Neutrophil (primary cell): ENCODE data around the gene LMF1.

ENCODE experiments used
- H3K27ac ChIP-seq: fragments of 200-600 bp; sonication (generic); 2 replicates; pipeline ENCODE4 v1.5.1; 2016; ENCODE audit warnings: mild to moderate bottlenecking, moderate library complexity
- H3K27me3 ChIP-seq: fragments of 200-600 bp; sonication (generic); 2 replicates; pipeline ENCODE4 v1.6.0; 2016; ENCODE audit warnings: mild to moderate bottlenecking
- H3K36me3 ChIP-seq: fragments of 200-600 bp; sonication (generic); 2 replicates; pipeline ENCODE4 v1.5.1; 2017
- H3K4me1 ChIP-seq, 2 experiments: fragments of 200-600 bp in 1 of 2; sonication (generic) in 1 of 2; 1 replicate in 1 of 2; 2 replicates in 1 of 2; pipeline versions ENCODE4 v1.5.1 to v1.6.1; 2013 to 2016; ENCODE audit warnings: low read depth in 1 of 2, low read length in 1 of 2, mild to moderate bottlenecking in 1 of 2, moderate library complexity in 1 of 2; ENCODE audit not compliant: control insufficient read depth in 1 of 2, insufficient read depth in 1 of 2
- H3K4me3 ChIP-seq, 2 experiments: fragments of 200-600 bp in 1 of 2; sonication (generic) in 1 of 2; 1 replicate in 1 of 2; 2 replicates in 1 of 2; pipeline ENCODE4 v1.5.1; 2013 to 2016; ENCODE audit warnings: low read depth in 1 of 2, low read length in 1 of 2, mild to moderate bottlenecking in 1 of 2, moderate library complexity in 1 of 2
- H3K9me3 ChIP-seq: fragments of 200-600 bp; sonication (generic); 2 replicates; pipeline ENCODE4 v1.5.1; 2016
- TF ChIP-seq, protein P1 (sequence below): fragments of 200-600 bp; sonication (generic); IDR thresholded peaks from 2 replicates; pipeline ENCODE4 v1.5.1; 2016; ENCODE audit warnings: antibody characterized with exemption

Gene LMF1

DNA sequence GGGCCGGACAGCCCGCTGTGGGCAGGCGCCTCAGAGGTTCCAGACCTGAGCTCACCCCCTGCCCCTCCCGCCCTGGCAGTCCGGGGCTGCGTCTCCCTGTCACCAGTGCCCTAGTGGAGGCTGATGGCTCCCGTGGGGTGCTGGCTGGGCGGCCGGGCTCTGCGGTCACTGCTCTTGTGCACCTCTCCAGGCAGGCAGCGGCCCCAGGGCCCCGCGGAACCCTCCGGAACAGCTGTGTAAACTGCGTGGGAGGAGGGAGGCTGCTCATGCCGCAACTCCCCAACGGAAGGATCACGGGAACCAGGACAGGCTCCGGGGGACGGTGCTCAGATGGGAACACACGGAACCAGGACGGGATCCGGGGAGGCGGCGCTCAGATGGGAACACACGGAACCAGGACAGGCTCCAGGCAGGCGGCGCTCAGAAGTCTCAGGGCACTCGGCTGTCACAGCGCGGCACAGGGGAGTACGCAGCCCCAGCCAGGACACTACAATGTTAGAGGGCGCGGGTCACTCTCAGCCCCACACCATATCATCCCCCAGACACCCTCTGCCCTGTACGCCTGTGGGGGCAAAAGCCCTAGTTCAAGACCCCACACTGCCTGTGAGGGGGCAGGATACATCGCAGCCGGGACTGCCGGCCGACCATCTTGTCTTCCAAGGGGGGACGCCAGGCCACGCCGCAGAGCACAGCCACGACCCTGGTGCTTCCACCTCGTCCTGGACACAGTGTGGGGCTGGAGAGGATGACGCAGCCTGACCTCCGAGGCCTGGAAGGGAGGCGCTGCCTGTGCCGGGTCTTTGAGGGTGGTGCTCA lies 96.2 kb downstream of the LMF1 start:
- Histone ChIP-seq H3K4me3 (no peak overlapping the region), H3K27ac (no peak overlapping the region), H3K36me3 (peaks cover 11% of the 10 kb centered on the region), H3K4me1 (no peaks in the 10 kb centered on the region), H3K9me3 (no peaks in the 10 kb centered on the region), H3K27me3 (no peaks in the 10 kb centered on the region)
- TF ChIP-seq, protein P1, sequence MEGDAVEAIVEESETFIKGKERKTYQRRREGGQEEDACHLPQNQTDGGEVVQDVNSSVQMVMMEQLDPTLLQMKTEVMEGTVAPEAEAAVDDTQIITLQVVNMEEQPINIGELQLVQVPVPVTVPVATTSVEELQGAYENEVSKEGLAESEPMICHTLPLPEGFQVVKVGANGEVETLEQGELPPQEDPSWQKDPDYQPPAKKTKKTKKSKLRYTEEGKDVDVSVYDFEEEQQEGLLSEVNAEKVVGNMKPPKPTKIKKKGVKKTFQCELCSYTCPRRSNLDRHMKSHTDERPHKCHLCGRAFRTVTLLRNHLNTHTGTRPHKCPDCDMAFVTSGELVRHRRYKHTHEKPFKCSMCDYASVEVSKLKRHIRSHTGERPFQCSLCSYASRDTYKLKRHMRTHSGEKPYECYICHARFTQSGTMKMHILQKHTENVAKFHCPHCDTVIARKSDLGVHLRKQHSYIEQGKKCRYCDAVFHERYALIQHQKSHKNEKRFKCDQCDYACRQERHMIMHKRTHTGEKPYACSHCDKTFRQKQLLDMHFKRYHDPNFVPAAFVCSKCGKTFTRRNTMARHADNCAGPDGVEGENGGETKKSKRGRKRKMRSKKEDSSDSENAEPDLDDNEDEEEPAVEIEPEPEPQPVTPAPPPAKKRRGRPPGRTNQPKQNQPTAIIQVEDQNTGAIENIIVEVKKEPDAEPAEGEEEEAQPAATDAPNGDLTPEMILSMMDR = no peak

DNA sequence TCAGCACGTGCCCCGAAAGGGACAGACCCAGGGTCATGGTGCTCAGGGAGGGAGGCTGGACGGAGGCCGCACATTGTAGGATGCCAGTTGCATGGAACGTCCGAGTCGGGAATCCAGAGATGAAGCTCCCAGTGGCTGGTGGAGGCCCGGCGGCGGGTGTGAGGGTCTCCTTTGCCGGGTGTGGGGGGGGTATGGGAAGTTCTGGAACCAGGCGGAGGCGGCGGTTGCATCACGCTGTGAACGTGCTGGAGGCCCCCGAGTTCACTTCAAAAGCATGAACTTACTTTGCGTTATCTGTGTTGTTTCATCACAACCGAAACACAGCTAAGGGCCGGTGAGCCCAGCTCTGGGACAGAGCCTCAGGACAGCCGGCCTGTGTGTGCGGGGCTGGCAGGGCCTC lies 96.9 kb downstream of the LMF1 start:
- H3K4me1 ChIP-seq = no peaks in the 10 kb centered on the region

GRCh38 chr16:873243-873661 lies 97.5 kb downstream of the LMF1 start:
- Histone ChIP-seq H3K9me3 (no peaks in the 10 kb centered on the region), H3K4me1 (no peaks in the 10 kb centered on the region), H3K4me3 (no peak overlapping the region), H3K27me3 (no peaks in the 10 kb centered on the region), H3K27ac (no peak overlapping the region), H3K36me3 (peaks cover 11% of the 10 kb centered on the region)
- TF ChIP-seq, protein P1 = no peak

More for the DNA sequence above, 96.9 kb downstream of the LMF1 start:
- TF ChIP-seq, protein P1 = no peak
- H3K36me3 ChIP-seq = peaks cover 11% of the 10 kb centered on the region
- no peak overlapping the region for H3K4me3 ChIP-seq
- no peak overlapping the region for H3K27ac ChIP-seq
- no peaks in the 10 kb centered on the region for H3K27me3 ChIP-seq
- H3K9me3 ChIP-seq = no peaks in the 10 kb centered on the region

DNA sequence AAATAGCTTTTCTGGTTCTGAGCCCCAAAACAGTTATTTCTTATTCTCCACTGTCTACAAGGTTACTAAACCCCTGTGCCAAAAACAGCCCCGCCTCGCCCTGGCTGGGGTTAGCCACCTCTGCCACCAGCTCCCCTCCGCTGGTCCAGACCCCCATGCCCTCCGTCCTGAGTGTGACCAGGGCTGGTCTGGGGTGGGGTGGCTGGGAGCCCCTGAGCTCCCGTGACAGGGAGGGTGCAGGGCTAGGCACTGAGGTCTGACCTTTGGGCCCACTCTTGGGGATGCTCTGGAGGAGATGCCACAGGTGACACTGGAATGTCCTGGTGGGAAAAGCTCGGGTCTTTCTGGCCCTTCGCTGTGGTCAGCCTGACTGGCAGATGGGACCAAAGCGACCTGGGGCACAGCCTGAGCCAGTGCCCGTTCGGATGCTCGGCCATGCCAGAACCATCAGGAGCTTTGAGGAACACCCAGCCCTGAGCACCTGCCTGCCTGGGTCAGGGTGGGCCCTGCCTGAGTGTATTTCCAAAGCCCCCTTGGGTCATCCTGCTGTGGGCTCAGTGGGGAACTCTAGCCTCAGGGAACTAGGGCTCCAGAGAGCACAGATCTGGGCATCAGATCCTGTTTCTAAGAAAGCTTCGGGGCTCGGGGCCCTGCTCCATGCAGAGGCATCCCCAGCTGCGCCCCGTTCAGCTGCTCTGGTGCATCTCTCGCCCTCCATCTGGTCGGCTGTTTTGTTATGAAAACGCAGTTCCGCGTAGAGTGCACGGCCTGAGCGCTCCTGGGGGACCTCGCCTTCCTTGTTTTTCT lies 98.1 kb downstream of the LMF1 start:
- Histone ChIP-seq H3K27me3 (no peaks in the 10 kb centered on the region), H3K4me1 (no peaks in the 10 kb centered on the region), H3K4me3 (no peak overlapping the region), H3K27ac (no peak overlapping the region), H3K9me3 (no peaks in the 10 kb centered on the region), H3K36me3 (peaks cover 11% of the 10 kb centered on the region)
- TF ChIP-seq, protein P1 = no peak

DNA sequence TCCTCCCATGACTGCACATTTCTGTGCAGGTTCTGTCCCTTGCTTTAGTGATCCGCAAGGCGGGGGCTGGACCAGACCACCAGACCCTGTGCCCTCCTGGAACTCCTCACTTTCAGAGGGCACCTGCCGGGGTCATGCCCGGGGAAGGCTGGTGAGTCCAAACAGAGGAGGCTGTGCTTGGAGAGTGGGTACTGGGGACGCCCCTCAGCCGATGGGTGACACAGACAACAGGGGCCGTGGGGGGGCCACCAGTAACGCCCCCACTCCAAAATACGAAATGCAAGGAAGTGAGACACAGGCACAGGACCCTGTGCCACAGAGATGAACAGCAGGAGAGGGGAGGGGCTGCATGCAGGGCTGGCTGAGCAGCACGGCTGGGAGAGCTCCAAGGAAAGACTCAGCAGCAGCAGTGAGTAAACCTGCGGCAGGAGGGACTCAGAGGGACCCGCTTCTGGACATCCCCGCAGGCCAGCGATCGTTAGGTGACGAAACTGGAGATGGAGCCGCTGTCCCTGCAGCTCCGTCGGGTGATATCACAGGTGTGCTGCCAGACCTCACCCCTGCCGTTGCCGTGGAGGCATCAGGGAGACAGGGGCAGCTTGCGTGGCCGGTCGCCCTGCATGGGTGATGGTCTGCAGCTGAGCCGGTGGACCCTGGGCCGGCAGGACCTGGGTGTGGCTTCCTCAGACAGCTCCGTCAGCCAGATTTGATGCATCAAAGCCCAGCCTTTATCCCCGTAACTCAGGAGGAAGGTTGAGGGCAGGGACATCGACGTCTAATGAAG lies 99.0 kb downstream of the LMF1 start:
- no peak overlapping the region for H3K4me3 ChIP-seq
- no peaks in the 10 kb centered on the region for H3K4me1 ChIP-seq
- H3K36me3 ChIP-seq = peaks cover 11% of the 10 kb centered on the region
- H3K27ac ChIP-seq = no peak overlapping the region
- TF ChIP-seq, protein P1 = no peak
- H3K9me3 ChIP-seq = no peaks in the 10 kb centered on the region
- H3K27me3 ChIP-seq = no peaks in the 10 kb centered on the region
